Measurements from ENCODE around the gene MRTFB.

DNA sequence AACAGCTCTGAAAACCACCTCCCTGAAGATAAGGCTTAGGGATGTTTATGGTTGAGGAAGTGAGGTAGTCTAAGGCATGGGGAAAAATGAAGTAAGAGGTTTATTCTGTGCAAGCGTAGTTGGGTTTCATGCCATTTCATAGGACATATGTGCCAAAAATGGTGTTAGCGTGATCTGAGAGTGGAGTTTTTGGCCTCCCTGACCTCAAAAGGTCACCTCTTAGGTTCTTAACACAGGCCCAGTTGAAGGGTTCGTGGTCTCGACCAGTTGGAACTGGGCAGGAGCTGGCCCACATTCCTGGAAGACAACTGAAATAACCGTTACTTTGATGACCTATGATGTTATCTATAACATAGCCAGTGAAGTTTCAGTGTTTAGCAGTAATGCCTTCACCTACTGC lies 57.0 kb downstream of the MRTFB start:
- TF ChIP-seq, protein P1, sequence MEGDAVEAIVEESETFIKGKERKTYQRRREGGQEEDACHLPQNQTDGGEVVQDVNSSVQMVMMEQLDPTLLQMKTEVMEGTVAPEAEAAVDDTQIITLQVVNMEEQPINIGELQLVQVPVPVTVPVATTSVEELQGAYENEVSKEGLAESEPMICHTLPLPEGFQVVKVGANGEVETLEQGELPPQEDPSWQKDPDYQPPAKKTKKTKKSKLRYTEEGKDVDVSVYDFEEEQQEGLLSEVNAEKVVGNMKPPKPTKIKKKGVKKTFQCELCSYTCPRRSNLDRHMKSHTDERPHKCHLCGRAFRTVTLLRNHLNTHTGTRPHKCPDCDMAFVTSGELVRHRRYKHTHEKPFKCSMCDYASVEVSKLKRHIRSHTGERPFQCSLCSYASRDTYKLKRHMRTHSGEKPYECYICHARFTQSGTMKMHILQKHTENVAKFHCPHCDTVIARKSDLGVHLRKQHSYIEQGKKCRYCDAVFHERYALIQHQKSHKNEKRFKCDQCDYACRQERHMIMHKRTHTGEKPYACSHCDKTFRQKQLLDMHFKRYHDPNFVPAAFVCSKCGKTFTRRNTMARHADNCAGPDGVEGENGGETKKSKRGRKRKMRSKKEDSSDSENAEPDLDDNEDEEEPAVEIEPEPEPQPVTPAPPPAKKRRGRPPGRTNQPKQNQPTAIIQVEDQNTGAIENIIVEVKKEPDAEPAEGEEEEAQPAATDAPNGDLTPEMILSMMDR (conservative IDR thresholded peaks at IDR 0.05 in 1 of 2, IDR thresholded peaks at IDR 0.05 in 1 of 2; ENCODE audit: low read depth in 1 of 2, low read length in 2 of 2) = no peak
- no peak for TF ChIP-seq EZH2 (IDR thresholded peaks at IDR 0.05; ENCODE audit: low read length, missing control alignments)

Data from fibroblast of lung (primary cell).